ENCODE results near the gene MCCC2. TPM values are rescaled to one million over a fixed set of nuclear protein-coding genes. Genes with fewer than 3 reads are reported as not detected.
"Not testable (repeated sequence)": the region's sequence is repeated elsewhere in the genome, so short reads cannot be mapped to it uniquely, and the experiment has no call there.

MCCC2 gene
- total and polyA plus RNA-seq, 12 donors, result 24.0 to 135 (median 79.5) TPM

- Histone ChIP-seq H3K36me3 (replicated peaks in 1 of 2) (peaks cover 0 to 64% of the 10 kb centered on the region in 2 donors), H3K4me3 (no peak overlapping the region), H3K9me3 (replicated peaks in 1 of 3) (no peaks in the 10 kb centered on the region), H3K27me3 (no peaks in the 10 kb centered on the region), H3K27ac (no peak overlapping the region), H3K4me1 (replicated peaks in 1 of 2) (no peaks in the 10 kb centered on the region)
- TF ChIP-seq CTCF (IDR thresholded peaks at IDR 0.05) (no peak), POLR2A (IDR thresholded peaks at IDR 0.05) (no peak)
- DNase-seq, result no peak
- WGBS, 4 donors, result 96 to 97% (median 97%) methylated on average over 4 of the region's 4 CpGs
- intact Hi-C loops (cut with DNase I), result no loop called here
Measured at GRCh38 chr5:71563161-71563560, 24.0 kb upstream of the MCCC2 start.

GRCh38 chr5:71564895-71565294, 22.2 kb upstream of the MCCC2 start:
- H3K27me3 ChIP-seq, result no peaks in the 10 kb centered on the region
- DNase-seq, result no peak
- no peak overlapping the region for H3K27ac ChIP-seq
- no peak overlapping the region for H3K4me3 ChIP-seq
- intact Hi-C loops (cut with DNase I), result no loop called here
- no peaks in the 10 kb centered on the region for H3K4me1 ChIP-seq (replicated peaks in 1 of 2)
- no peak for TF ChIP-seq POLR2A (IDR thresholded peaks at IDR 0.05)
- no peak for TF ChIP-seq CTCF (IDR thresholded peaks at IDR 0.05)
- no peaks in the 10 kb centered on the region for H3K9me3 ChIP-seq (replicated peaks in 1 of 3)
- peaks cover 0 to 58% of the 10 kb centered on the region in 2 donors for H3K36me3 ChIP-seq (replicated peaks in 1 of 2)

GRCh38 chr5:71569748-71570509, 17.2 kb upstream of the MCCC2 start:
- no peak for DNase-seq
- H3K27ac ChIP-seq, result no peak overlapping the region
- no peaks in the 10 kb centered on the region for H3K9me3 ChIP-seq (replicated peaks in 1 of 3)
- H3K4me3 ChIP-seq, result no peak overlapping the region
- WGBS, 4 donors, result 66 to 87% (median 79%) methylated on average over 5 of the region's 5 CpGs
- no peaks in the 10 kb centered on the region for H3K4me1 ChIP-seq (replicated peaks in 1 of 2)
- H3K36me3 ChIP-seq (replicated peaks in 1 of 2), result peaks cover 0 to 17% of the 10 kb centered on the region in 2 donors
- TF ChIP-seq POLR2A (IDR thresholded peaks at IDR 0.05), result no peak
- no peak for TF ChIP-seq CTCF (IDR thresholded peaks at IDR 0.05)
- intact Hi-C loops (cut with DNase I), result no loop called here
- no peaks in the 10 kb centered on the region for H3K27me3 ChIP-seq

- H3K27me3 ChIP-seq; H3K9me3 ChIP-seq (replicated peaks in 1 of 3); H3K27ac ChIP-seq; intact Hi-C loops (cut with DNase I); DNase-seq; H3K4me3 ChIP-seq; H3K4me1 ChIP-seq (replicated peaks in 1 of 2): not testable (repeated sequence)
- WGBS, 4 donors, result 90 to 94% (median 91%) methylated on average over 7 of the region's 7 CpGs
- peaks cover 0 to 12% of the 10 kb centered on the region in 2 donors for H3K36me3 ChIP-seq (replicated peaks in 1 of 2)
Measured at GRCh38 chr5:71571811-71572210, 15.3 kb upstream of the MCCC2 start.

GRCh38 chr5:71573591-71573990, 13.5 kb upstream of the MCCC2 start:
- intact Hi-C loops (cut with DNase I), result no loop called here

GRCh38 chr5:71575588-71575987, 11.6 kb upstream of the MCCC2 start:
- intact Hi-C loops (cut with DNase I); H3K27ac ChIP-seq; H3K4me3 ChIP-seq; DNase-seq; H3K36me3 ChIP-seq (replicated peaks in 1 of 2); H3K9me3 ChIP-seq (replicated peaks in 1 of 3); H3K27me3 ChIP-seq; H3K4me1 ChIP-seq (replicated peaks in 1 of 2): not testable (repeated sequence)
- WGBS, 4 donors, result 94 to 98% (median 97%) methylated on average over 4 of the region's 4 CpGs

More at GRCh38 chr5:71573591-71573990, 13.5 kb upstream of the MCCC2 start:
- no peak for TF ChIP-seq POLR2A (IDR thresholded peaks at IDR 0.05)
- no peak for TF ChIP-seq CTCF (IDR thresholded peaks at IDR 0.05)
- H3K27ac ChIP-seq, result no peak overlapping the region
- H3K9me3 ChIP-seq (replicated peaks in 1 of 3), result no peaks in the 10 kb centered on the region
- WGBS, 4 donors, result 77 to 86% (median 83%) methylated on average over 7 of the region's 7 CpGs
- DNase-seq, result no peak
- no peaks in the 10 kb centered on the region for H3K27me3 ChIP-seq
- H3K4me1 ChIP-seq (replicated peaks in 1 of 2), result no peaks in the 10 kb centered on the region
- no peak overlapping the region for H3K4me3 ChIP-seq
- peaks cover 0 to 2% of the 10 kb centered on the region in 2 donors for H3K36me3 ChIP-seq (replicated peaks in 1 of 2)
